GM19099 (cell line): ENCODE measurements around the gene CRIP2.

Source experiments
- POLR2A ChIP-seq: IDR thresholded peaks from 3 replicates; pipeline ENCODE4 v1.6.1; 2011; ENCODE audit warnings: low read depth; ENCODE audit not compliant: insufficient read length; ENCODE audit errors: extremely low read depth

The CRIP2 gene

DNA sequence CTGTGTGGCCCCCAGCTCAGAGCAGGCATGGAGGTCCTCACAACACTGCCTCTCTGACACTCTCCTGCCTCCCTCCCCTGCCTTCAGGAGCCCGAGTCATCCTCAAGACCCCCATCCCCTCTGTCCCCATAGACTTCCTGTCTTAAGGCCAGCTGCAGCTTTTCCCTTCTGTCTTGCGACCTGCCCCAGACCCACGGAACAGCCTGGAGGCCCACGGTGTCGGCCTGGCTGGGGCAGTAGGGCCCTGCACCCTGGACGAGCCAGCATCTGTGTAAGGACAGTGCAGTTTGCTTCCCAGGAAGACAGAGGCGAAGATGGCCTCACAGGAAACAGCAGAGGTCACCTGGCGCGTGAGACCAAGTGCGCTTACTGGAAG is 26.1 kb downstream of the CRIP2 start:
- no peak for TF ChIP-seq POLR2A

DNA sequence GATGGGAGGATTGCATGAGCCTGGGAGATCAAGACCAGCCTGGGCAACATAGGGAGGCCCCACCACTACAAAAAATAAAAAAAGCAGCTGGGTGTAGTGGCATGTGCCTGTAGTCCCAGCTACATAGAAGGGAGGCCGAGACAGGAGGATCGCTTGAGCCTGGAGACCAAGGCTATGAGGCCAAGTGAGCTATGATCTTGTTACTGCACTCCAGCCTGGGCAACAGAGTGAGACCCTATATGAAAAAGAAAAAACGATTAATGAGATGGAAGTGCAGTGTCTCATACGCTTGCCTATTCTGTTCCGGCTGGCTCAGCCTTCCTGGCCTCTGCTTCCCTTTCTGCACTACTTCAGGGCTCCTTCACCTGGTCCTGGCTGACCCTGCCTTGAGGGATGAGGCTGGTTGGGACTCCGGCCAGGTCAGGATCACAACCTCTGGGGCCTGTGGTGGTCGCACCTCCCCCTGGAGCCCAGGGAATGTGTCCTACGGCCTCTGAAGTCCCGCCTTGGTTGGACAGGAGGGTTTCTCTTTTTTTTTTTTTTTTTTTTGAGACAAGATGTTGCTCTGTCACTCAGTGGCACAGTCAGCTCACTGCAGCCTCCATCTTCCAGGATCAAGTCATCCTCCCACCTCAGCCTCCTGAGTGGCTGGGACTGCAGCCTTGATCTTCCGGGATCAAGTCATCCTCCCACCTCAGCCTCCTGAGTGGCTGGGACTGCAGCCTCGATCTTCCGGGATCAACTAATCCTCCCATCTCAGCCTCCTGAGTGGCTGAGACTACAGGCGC is 27.1 kb downstream of the CRIP2 start:
- no peak for TF ChIP-seq POLR2A

DNA sequence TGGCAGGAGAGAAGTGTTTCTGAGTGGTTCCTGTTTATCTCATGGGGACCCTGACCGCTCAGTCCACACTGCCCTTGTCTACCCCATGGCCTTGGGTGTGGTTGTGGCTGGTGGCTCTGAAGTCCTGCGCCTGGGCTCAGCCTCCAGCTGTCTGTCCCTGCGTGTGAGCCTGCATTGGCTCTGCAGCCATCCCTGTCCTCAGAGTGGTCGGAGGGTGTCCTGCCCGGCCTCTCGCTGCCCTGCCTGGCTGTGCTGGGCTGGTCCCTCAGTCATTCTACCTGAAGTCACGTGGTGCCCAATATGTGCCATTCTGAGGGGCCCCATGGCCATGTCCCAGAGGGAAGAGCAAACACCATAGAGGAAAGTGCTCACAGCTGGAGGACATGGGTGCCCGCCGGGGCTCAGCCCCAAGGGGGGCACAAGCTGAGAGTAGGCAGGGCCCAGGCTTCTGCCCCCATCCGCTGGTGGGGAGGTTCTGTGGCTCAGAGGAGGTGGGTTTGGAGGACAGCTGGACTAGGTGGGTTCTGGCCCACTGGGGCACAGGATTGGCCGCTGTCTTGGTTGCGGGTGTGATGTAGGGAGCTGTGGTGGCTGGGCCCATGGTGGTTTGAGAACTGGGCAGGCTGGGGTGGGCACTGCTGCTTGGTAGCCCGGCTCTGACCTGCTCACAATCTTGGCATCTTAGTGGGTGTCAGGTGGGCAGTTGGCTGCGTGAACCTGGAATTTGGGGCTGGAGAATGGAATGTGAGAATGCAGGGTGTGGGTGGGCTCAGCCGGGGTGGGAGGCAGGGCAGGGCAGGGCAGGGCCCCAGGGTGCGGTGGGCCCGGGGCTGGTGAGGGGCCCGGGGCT is 28.1 kb downstream of the CRIP2 start:
- no peak for TF ChIP-seq POLR2A

- TF ChIP-seq POLR2A = no peak
These were observed 28.6 kb downstream of the CRIP2 start for GRCh38 chr14:105503296-105503640.

DNA sequence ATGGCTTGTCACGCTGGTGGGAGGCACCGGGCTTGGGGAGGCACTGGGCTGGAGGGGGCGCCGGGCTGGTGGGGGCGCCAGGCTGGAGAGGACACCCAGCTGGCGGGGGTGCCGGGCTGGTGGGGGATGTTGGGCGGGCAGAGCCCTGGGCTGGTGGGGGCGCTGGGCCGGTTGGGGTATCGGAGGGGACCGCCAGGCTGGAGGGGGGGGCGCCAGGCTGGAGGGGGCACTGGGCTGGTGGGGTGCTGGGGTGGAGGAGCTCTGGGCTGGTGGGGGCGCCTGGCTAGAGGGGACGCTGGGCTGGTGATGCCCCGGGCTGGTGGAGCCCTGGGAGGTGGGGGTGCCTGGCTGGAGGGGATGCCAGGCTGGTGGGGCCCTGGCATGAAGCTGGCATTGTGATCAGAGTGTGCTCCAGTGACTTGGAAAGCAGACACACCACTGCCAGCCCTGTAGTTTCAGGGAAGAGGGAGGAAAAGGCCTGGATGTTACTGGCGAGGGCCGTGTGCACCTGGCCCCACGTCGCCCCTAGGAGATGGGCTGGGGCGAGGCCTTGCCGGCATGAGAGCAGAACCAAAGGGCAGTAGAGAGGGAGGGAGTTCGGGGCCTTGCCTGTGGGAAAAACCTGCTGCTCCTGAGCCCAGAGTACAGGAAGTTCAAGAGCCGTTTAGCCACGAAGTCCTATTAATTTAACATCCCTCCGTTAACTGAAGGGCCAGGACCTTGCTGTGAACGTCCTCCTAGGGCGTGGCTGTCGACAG is 29.5 kb downstream of the CRIP2 start:
- TF ChIP-seq POLR2A = no peak

DNA sequence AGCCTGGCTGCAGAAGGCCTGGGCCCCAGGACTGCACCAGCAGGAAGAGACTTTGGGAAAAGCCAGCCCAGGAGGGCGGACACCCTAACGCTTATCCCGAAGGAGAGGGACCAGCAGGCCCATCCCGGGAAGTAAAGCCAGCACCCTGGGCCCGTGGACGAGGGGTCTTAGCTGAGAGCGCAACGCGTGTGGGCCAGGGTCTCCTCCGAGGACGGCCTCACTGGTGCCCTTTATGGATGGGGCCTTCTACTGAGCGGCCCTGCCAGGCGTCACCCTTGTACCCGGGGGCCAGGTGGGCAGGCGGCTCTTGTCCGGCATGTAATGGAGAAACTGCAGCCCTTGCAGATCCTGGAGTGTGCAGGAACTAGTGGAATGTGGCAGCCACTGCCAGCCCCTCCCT is 30.5 kb downstream of the CRIP2 start:
- TF ChIP-seq POLR2A = no peak

DNA sequence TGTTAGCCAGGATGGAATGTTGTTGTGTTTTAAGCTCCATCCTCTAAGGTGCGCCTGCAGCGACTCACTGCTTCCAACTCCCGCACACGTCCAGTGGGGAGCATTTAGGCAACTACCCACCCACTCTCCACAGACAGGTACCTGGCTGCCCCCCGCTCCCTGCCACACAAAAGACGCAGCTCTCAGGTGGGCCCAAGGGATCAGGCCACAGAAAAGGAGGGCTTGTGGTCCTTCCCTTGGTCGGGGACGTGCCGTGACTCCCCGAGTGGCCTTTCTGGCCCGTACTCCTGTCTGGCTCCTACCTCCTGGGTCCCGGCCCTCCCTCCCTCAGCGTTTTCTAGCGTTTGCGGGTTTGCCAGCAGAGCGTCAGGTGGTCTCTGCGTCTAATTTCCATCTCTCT is 32.6 kb downstream of the CRIP2 start:
- TF ChIP-seq POLR2A = no peak

DNA sequence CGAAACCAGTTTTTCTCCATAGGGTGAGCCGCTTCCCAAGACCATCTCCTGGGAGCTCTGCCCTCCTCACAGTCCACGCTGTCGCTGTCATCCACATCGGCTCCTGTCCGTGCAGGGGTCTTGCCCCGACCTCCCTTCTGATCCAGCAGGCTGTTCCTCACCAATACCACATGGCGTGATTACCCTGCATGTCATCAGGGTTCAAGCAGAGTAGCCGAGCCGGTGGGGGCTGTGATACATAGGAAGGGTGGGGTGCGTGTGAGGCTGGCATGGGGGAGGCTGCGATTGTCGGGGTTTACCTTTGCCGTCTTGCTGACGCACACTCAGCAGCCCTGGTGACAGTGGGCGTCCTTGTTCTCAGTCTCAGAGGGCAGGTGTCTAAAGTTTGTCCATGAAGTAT is 33.4 kb downstream of the CRIP2 start:
- no peak for TF ChIP-seq POLR2A

DNA sequence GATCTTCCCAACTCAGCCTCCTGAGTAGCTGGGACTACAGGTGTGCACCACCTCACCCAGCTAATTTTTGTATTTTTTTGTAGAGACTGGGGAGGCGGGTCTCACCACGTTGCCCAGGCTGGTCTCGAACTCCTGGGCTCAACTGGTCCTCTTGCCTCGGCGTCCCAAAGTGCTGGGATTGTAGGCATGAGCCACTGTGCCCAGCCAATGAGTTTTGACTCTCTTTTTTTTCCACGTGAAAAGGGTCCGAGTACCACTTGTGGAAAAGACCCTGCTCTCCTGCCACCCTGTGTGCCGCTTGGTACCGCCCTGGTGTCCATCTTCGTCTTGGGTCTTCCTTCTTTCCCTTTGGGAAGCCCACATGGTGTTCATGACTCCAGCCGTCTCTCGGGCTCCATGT is 34.0 kb downstream of the CRIP2 start:
- no peak for TF ChIP-seq POLR2A

DNA sequence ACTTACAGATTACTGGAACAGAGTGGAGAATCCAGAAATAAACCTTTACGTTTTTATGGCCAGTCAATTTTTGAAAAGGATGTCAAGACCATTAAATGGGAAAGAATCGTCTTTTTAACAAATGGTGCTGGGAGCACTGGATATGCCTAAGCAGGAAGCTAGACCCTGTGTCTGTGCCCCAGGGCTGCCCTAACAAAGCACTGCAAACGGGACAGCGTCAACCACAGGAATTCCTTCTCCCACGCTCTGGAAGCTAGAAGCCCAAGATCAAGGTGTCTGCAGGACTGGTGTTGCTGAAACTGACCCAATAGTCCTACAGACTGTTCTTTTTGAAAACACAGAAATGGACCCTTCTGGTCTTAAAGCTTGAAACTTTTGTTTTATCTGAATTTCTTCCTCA is 42.5 kb downstream of the CRIP2 start:
- TF ChIP-seq POLR2A = no peak

GRCh38 chr14:105519946-105520698 is 45.5 kb downstream of the CRIP2 start:
- TF ChIP-seq POLR2A = no peak

GRCh38 chr14:105525326-105525725 is 50.7 kb downstream of the CRIP2 start:
- no peak for TF ChIP-seq POLR2A

DNA sequence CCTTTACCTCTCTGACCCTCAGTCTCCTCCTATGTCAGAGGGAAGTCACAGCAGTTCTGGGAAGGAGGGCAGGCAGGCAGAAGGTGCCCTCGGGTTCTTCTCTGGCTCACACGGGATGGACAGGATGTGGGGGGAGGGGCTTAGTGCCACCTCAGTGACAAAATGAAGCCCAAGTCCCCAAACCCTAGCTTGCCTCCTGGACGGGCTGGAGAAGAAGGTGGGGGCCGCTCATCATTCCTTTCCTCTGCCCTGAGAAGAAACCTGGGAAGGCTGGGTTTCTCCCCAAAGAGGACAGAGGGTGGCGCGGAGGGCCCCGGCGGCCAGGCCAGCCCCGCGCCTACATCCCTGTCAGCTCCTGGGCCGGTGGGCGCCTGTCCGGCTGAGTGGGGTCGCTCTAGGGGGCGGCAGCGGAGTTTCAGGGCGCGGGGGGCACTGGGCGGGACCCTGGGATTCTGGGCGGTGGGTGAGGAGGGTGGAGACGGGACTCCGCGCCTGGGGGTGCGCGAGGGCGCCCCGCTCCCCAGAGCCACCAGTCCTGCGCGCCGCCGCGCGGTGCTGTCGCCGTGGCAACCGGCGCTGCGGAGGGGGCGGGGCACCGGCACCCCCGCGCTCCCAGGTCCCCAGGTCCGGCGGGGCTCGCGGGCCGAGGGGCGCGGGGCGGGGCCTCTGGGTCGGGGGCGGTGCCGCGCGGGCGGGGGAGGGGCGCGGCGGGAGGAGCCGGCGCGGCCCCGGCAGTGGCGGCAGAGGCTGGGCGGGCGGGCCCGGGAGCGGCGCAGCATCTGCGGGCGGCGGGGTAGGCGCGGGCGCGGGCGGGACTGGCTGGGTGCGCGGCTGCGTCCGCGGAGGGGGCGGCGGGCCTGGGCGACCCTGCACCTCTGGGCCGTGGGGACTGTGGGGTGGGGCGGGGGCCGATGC is 51.5 kb downstream of the CRIP2 start, which contains the start of gene TMEM121:
Gene TMEM121, plus strand, starts transcription at position 723 of the 915 bp plus-strand sequence. CDS start 2,252 bp downstream, outside the sequence.
- no peak for TF ChIP-seq POLR2A
